Right renal pelvis (tissue), 4 donors: Measurements from ENCODE around the gene MEG3. TPM values are rescaled to one million over a fixed set of nuclear protein-coding genes. Genes with fewer than 3 reads are reported as not detected.

ENCODE experiments used
- DNase-seq, 4 donors: peaks; one replicate each; pipeline ENCODE4 v3.0.0-alpha.2; 2013; ENCODE audit warnings: low read depth in 4 of 4, low spot score in 3 of 4, missing footprints in 1 of 4
- polyA plus RNA-seq, 4 donors: library from polyadenylated mRNA; unstranded; fragments of 120-200 nt; gene quantifications; one replicate each; pipeline ENCODE4 v1.2.1, GENCODE V29; 2013; ENCODE audit not compliant: insufficient read length in 4 of 4

Gene MEG3
- polyA plus RNA-seq, 4 donors = 87.1 to 127 (median 99.3) TPM

DNA sequence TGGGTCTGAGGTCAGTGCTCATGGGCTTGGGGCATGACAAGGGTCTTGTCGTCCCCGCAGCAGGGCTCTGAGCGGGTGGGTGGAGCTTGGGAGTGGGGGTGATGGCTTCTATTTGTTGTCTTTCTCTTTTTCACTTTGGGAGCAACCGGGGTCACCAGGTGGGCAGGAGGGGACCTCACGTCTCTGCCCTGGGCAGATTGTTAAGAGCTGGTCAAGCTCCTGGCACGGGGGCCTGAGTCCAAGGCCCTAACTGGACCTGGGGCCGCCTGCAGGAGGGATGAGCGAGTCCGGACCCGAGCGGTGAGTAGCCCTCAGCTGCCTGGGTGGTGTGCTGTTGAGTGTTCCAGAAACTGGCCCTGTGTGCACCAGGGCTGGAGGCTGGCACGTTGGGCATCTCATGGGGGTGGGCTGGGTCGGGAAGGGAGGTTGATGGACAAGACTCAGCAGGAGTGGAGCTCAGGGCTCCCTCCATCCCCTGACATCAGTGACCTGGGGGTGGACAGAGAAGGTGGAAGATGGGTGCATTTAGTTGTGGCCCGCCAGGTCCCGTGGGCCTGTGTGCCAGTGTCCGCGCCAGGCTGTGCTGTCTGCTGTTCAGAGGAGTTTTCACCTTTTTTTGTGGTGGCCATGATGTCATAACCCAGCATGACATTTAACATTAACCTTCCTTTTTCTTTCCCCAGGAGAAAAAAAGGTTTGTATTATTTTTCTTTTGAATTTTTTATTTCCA is 50.1 kb downstream of the MEG3 start:
- no peak for DNase-seq

GRCh38 chr14:100878271-100879146 is 52.6 kb downstream of the MEG3 start:
- no peak for DNase-seq

DNA sequence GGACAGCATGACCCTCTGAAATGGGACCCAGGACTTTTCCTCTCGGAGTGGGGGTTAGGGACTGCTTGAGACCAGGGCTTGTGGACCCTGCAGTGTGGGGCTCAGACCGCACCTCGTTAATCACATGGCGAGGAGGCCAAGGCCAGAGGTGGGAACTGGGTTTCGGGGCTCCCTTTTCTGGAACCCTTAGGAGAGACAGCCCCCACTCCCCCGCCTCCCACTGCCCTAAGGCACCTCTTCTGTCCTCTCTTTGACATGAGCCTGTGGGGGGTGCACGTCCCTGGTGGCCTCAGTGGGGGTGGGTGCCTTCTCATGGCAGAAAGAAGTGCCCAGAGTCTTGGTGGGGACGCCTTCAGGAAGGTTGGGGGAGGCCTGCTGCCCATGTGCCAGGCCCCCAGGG is 53.3 kb downstream of the MEG3 start:
- no peak for DNase-seq

DNA sequence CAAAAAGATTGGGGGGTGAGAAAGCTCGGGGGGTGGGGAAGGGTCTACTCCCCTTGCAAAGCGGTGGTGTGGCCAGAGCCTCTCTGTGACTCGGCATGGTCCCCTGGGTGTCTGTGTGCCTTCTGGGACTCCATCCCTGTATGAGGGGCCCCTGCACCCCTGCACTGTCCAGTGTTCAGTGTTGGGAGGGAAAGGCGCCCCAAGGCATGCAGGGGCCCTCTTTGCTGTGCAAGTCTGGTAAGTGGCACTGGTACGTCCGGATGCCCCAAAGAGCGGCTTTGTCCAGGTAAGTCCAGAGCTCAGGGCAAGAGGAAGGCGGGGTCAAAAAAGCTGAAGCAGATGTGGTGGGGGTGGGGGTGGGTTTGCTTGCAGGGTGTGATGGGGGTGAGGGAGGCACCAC is 53.9 kb downstream of the MEG3 start:
- no peak for DNase-seq

- DNase-seq = no peak
These were observed 54.6 kb downstream of the MEG3 start for GRCh38 chr14:100880271-100881101.

DNA sequence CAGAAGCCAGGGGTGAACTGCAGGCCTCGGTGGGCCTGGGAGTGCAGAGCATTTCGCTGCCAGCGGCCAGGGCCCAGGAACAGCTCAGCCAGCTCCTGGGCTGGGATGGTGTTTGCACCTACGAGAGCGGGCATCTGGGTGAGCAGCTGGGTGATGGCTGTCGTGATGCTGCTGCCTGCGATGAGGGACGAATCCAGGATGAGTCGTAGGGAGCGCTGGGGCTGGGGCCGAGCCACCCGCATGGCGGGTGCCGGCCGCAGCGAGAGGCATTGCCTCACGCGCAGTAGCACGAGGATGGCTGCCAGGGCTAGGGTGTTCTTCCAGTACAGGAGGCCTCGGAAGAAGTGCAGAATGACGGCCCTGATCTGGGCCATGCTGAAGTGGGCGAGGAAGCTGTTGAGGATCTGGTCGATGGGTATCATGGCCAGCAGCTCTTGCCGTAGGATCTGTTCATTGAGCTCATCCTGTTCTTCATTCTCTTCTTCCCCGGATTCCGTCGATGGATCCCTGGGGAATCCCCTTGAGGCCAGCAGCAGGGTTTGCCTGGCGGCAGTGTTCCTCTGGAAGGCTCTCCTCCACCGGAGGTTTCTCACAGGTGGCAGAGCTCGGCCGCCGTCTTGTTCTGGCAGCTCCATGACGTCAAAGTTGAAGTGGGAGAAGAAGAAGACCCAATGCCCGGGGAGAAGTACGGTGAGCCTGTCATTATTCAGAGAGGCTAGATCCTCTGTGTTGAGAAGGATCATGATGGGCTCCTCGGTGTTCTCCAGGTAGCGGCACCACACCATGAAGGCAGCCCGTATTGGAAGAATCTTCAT is 55.5 kb downstream of the MEG3 start:
- DNase-seq = no peak

GRCh38 chr14:100882026-100882967 is 56.4 kb downstream of the MEG3 start:
- DNase-seq = no peak

DNA sequence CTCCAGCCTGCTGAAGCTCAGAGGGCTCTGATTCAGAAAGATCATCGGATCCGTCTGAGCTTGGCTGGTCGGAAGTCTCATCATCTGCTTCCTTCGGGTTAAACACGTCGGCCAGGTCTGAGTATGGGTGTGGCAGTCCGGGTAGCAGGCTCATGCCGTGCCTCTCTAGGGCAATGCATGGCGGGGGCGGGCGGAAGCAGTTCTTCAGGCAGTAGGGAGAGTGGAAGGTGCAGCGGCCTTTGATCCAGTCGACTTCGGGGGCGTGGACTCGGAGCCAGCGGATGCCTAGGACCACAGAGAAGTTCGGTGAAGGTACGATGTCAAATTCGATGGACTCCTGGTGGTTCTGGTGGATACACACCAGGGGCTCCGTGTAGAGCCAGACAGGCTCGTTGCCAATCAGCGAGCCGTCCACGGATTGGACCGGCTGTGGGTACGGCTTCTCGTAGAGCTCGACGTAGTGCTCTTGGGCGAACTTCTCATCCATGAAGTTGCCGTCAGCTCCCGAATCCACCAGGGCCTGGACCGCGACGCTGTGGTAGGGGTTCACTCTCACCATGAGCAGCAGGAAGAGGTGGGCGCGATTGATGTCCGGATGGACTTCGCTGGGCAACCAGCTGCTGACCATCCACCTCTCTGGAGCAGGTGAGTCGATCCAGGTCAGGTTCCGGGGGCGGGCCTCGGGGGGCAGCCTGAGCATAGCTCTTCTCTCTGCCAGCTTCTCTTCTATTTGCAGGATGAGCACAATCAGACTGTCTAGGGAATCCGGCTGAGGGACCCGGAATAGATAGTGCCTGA is 57.3 kb downstream of the MEG3 start:
- no peak for DNase-seq

DNA sequence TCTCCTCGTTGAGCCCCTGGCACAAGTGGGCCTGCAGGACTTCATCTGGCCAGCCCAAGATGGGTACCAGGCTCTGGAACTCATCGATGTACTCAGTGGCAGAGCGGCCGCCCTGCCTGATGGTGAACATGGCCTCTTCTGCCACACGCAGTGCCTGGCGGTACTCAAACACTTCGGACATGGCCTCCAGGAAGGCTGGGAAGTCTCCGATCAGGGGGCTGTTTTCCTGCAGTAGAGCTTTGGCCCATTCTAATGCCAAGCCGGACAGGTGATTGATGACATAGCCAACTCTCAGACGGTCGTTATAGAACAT is 57.8 kb downstream of the MEG3 start:
- DNase-seq = no peak

- no peak for DNase-seq
These were observed 58.5 kb downstream of the MEG3 start for GRCh38 chr14:100884456-100884855.

DNA sequence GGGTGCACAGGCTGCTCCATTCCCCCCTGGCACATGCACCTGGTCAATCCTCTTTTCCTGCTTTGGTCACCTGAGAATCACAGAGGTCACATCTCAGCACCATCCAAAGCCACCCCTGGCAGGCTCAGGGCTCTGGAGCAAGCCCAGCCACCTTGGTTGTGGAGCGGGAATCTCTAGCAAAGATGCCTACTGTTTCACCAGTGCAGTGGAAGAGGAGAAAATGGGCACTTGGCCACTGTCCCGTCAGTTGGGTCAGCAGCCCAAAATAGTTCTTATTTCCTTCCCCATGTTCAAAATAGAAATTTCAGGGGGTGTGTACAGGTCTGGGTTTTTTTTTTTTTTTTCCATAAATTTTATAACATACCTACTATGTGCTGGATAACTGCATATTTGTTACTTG is 59.3 kb downstream of the MEG3 start:
- no peak for DNase-seq

GRCh38 chr14:100885617-100886016 is 59.7 kb downstream of the MEG3 start:
- DNase-seq = no peak

DNA sequence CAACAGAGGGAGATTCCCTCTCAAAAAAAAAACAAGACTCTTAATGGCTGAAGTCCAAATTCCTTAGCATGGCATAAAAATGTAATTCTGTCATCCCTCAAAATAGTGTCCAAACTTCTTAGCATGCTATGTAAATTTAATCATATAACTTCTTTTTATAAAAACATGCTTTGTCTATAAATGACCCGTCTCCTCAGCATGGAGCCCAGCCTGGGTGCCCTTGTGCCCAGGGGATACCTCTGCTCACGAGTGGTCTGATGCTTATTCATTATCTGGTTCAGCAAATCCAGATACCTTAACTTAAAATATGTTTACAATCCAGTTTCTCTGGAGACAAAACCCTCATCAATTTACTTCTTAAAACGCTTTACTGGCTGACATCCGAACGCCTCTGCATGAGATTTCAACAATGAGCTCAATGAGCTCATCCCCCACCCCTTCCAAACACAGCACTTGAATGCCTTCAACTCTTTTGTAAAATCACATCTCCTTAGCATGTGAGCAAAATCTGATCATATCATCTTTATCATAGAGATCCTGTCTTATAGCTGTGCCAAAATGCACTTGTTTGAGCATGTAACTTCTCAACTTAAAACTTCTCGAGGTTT is 61.9 kb downstream of the MEG3 start:
- DNase-seq = no peak

- DNase-seq = no peak
These were observed 62.9 kb downstream of the MEG3 start for GRCh38 chr14:100888789-100889315.

DNA sequence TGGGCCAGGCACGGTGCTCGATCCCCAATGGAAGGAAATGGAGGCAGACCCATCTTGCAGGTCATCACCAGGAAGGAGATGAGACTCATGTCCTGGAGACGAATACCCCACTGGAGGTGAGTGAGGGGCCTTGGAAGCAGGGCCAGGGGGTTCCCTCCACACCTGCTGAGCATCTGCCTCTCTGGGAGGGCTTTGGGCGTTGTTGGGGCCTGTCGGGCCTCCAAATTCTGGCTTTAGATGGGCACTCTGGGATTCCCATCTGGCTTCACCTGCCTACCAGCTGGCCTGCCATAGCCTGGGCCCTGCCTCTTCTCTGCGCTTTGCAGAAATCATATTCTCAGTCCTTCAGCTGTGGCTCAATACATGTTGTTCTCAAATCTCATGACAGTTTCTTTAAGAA is 63.7 kb downstream of the MEG3 start:
- no peak for DNase-seq

GRCh38 chr14:100890061-100890850 is 64.3 kb downstream of the MEG3 start:
- no peak for DNase-seq

DNA sequence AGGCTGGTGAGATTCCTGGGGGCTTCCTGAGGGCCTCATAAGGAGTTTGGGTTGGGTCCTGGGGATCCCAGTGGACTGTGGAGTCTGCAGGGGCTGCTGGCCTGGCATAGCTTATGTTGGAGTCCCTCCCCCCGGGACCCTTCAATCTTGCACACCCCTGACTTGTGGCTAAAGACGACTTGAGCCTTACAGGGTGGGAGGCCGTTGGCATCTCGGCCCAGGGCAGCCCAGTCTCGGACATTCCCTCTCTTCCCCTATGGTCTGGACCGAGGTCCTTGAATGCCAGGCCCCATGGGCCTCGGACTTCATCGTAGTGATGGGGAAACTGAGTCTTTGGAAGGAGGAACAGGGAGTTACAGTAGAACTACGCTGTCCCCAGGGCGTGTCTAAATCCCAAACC is 65.1 kb downstream of the MEG3 start:
- DNase-seq = no peak
